ENCODE measurements around the gene C16orf92.
A peak's percentile ranks its signal among the peaks of the same experiment; 100 is the strongest.

The C16orf92 gene

GRCh38 chr16:30022887-30023286 lies at the start of gene C16orf92:
Gene C16orf92, plus strand, starts transcription at chr16:30023198. Its CDS starts 143 bp downstream, at chr16:30023341.
- DNase-seq (ENCODE audit: low spot score): no peak

GRCh38 chr16:29973384-29974246 lies 49.4 kb upstream of the C16orf92 start, which contains the start of gene TAOK2:
Gene TAOK2, plus strand, starts transcription at chr16:29973868. Its CDS starts 3,905 bp downstream, at chr16:29977773.
- DNase-seq (ENCODE audit: low spot score): peak; percentile 99

- DNase-seq (ENCODE audit: low spot score): peak; percentile 22
Observed at GRCh38 chr16:29974291-29975133, 48.5 kb upstream of the C16orf92 start.

- no peak for DNase-seq (ENCODE audit: low spot score)
Observed at GRCh38 chr16:29975134-29975538, 47.9 kb upstream of the C16orf92 start.

GRCh38 chr16:29975811-29976511 lies 47.0 kb upstream of the C16orf92 start:
- no peak for DNase-seq (ENCODE audit: low spot score)

- no peak for DNase-seq (ENCODE audit: low spot score)
Observed at GRCh38 chr16:29977063-29977825, 45.8 kb upstream of the C16orf92 start.

- no peak for DNase-seq (ENCODE audit: low spot score)
Observed at GRCh38 chr16:29978081-29978480, 44.9 kb upstream of the C16orf92 start.

GRCh38 chr16:29978564-29979270 lies 44.3 kb upstream of the C16orf92 start:
- DNase-seq (ENCODE audit: low spot score): no peak

- DNase-seq (ENCODE audit: low spot score): no peak
Observed at GRCh38 chr16:29982560-29983419, 40.2 kb upstream of the C16orf92 start.

- no peak for DNase-seq (ENCODE audit: low spot score)
Observed at GRCh38 chr16:29983420-29984136, 39.4 kb upstream of the C16orf92 start.

GRCh38 chr16:29984137-29984763 lies 38.7 kb upstream of the C16orf92 start:
- DNase-seq (ENCODE audit: low spot score): no peak

- DNase-seq (ENCODE audit: low spot score): no peak
Observed at GRCh38 chr16:29984764-29985147, 38.2 kb upstream of the C16orf92 start.

- no peak for DNase-seq (ENCODE audit: low spot score)
Observed at GRCh38 chr16:29985271-29985811, 37.7 kb upstream of the C16orf92 start.

GRCh38 chr16:29986231-29986630 lies 36.8 kb upstream of the C16orf92 start:
- no peak for DNase-seq (ENCODE audit: low spot score)

GRCh38 chr16:29986931-29987330 lies 36.1 kb upstream of the C16orf92 start:
- DNase-seq (ENCODE audit: low spot score): no peak

GRCh38 chr16:29987371-29988085 lies 35.5 kb upstream of the C16orf92 start:
- DNase-seq (ENCODE audit: low spot score): no peak

GRCh38 chr16:29988346-29989075 lies 34.5 kb upstream of the C16orf92 start:
- no peak for DNase-seq (ENCODE audit: low spot score)

Measured in pons (tissue), 1 donor.